HUES48 (cell line): Measurements from ENCODE around the gene DDX4.
A peak's percentile ranks its signal among the peaks of the same experiment; 100 is the strongest.
"Not testable (repeated sequence)": the region's sequence is repeated elsewhere in the genome, so short reads cannot be mapped to it uniquely, and the experiment has no call there.

Experiments
- H3K27ac ChIP-seq: one replicate; pipeline ENCODE4 v1.7.0; 2013; ENCODE audit warnings: low read depth, low read length, inconsistent platforms
- H3K27me3 ChIP-seq: 2 replicates; pipeline ENCODE4 v1.6.1; 2013; ENCODE audit warnings: mild to moderate bottlenecking, low read length; ENCODE audit not compliant: control insufficient read depth, insufficient read depth
- H3K36me3 ChIP-seq: 2 replicates; pipeline ENCODE4 v1.6.1; 2013; ENCODE audit warnings: low read length; ENCODE audit not compliant: control insufficient read depth, insufficient read depth
- H3K4me1 ChIP-seq: 2 replicates; pipeline ENCODE4 v1.6.1; 2013; ENCODE audit warnings: mild to moderate bottlenecking, low read length; ENCODE audit not compliant: control insufficient read depth, insufficient read depth
- H3K4me3 ChIP-seq: 2 replicates; pipeline ENCODE4 v1.5.1; 2013; ENCODE audit warnings: mild to moderate bottlenecking, low read depth, low read length
- H3K9ac ChIP-seq: 2 replicates; pipeline ENCODE4 v1.6.1; 2013; ENCODE audit warnings: mild to moderate bottlenecking, low read depth, low read length, moderate library complexity
- H3K9me3 ChIP-seq: 2 replicates; pipeline ENCODE4 v1.6.1; 2013; ENCODE audit warnings: low read length; ENCODE audit not compliant: control insufficient read depth, insufficient read depth

The DDX4 gene

DNA sequence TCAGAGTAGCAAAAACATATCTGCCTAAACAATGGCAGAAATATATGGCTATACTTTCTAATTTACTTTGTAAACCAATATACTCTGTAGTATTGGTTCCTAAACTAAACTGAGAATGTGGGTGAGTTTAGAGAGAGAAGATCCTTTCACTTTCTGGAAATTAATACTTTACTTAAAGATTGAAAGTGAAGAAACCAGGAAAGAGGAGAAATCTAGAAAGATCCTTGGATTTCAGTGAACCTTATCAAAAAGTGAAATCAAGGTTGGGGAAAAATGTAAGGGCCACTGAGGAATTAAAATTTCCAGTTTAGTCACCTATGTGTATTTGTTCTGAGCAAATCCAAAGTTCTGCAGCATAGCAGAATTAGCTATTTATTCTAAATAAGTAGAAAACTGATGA is 31.6 kb upstream of the DDX4 start:
- Histone ChIP-seq H3K4me3 (no peak overlapping the region), H3K9ac (no peak overlapping the region), H3K9me3 (no peaks in the 10 kb centered on the region), H3K36me3 (peaks cover 43% of the 10 kb centered on the region), H3K4me1 (0 out of 2 replicates have a peak, but pooled peaks cover 1% of the 10 kb centered on the region), H3K27ac (no peak overlapping the region), H3K27me3 (no peaks in the 10 kb centered on the region)

DNA sequence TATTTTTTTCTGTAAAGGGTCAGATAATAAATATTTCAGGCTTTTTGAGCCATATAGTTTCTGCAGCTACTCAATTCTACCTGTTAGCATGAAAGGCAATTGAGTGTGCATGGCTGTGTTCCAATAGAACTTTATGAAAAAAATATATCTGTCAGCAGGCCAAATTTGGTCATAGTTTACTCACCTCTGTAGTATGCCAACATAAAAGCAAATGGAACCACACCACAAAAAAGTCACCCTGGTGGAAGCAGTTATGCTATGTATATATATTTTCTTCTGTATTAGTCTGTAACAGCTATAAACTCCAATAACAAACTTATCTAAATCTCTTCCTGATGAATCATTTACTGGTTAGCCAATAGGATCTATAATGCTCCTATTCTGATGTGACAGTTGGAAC is 29.1 kb upstream of the DDX4 start:
- H3K27ac ChIP-seq, result no peak overlapping the region
- peaks cover 8% of the 10 kb centered on the region; the same call in 1 of the 2 replicates for H3K4me1 ChIP-seq
- no peak overlapping the region for H3K4me3 ChIP-seq
- no peaks in the 10 kb centered on the region for H3K27me3 ChIP-seq
- peaks cover 25% of the 10 kb centered on the region for H3K36me3 ChIP-seq
- no peak overlapping the region for H3K9ac ChIP-seq
- no peaks in the 10 kb centered on the region for H3K9me3 ChIP-seq

DNA sequence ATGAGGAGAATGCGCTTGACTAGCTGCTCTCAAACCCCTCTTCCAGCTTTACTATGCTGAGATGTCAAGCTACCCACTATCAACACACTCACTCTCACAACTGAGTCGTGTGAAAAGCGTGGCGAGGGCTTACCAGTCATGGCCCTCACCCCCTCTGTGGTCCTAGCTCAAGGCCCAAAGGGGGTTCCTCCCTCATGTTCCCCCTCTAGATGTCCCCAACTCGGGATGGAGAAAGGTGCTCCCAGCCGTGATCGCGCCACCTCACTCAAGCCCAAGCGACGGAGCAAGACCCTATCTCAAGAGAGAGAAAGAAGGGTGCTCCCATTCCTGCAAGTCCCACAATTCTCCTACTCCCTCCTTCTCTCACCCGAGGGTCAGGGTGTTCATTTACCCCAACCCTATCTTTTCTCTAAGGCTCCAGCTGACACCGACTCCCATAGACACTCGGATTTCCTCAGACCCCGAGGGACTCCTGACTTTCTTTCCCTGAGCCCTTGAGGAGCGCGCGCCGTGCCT is 26.3 kb upstream of the DDX4 start:
- no peak overlapping the region for H3K27ac ChIP-seq

DNA sequence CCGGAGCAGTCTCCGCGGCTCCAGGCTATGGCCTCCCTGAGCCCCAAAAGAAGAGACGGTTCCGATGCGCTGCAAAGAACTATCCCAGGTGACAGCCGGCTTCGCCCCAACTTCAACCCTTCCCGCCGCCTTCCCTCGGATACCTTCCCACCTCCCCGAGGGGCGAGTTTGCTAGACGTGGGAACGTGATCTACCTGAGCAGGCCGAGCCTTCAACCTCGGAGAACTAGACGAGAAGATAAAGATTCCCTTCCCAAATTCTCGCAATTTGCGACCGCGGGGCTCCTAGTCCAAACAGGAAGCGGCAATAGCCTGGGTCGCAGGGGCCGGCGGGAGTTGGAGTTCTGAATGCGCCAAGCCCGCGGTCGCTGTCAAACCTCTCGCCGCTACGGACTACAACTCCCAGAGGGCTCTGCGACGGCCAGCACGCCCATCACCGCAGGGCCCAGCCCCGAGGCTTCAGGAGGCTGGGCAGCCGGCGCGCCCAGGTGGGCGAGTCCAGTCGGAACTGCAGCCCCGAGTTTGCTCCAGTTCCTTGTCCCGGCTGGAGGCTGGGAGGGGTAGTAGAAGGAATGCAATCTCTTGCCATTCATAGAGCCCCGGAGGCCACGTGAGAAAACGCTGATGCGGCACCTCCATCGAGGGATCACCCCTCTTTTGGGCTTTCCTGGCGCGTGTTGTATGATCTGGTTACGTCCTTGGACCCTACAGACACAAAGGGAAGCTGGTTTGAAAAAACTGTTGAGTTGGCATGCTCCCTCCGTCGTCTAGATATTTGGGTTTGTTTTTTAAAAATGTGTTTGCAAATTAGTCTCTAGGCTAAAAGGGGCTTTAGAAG is 25.6 kb upstream of the DDX4 start, which contains the start of gene SLC38A9:
Gene SLC38A9 (minus strand): TSS at position 302 of the 837 bp plus-strand sequence. CDS start 14,366 bp downstream, outside the sequence.
- Histone ChIP-seq H3K4me3 (peak within 1 kb of the TSS; percentile 93), H3K27me3 (no peaks in the 10 kb centered on the region), H3K9ac (peak within 1 kb of the TSS; percentile 87), H3K27ac (peak within 1 kb of the TSS; percentile 67), H3K36me3 (peaks cover 18% of the 10 kb centered on the region), H3K4me1 (peaks cover 8% of the 10 kb centered on the region; the same call in 1 of the 2 replicates), H3K9me3 (no peaks in the 10 kb centered on the region)

More for the DNA sequence above, 26.3 kb upstream of the DDX4 start:
- no peaks in the 10 kb centered on the region for H3K27me3 ChIP-seq
- peak overlapping the region; percentile 93 for H3K4me3 ChIP-seq
- H3K36me3 ChIP-seq, result peaks cover 18% of the 10 kb centered on the region
- H3K4me1 ChIP-seq, result peaks cover 8% of the 10 kb centered on the region; the same call in 1 of the 2 replicates
- peak overlapping the region; percentile 70 for H3K9ac ChIP-seq
- H3K9me3 ChIP-seq, result no peaks in the 10 kb centered on the region

DNA sequence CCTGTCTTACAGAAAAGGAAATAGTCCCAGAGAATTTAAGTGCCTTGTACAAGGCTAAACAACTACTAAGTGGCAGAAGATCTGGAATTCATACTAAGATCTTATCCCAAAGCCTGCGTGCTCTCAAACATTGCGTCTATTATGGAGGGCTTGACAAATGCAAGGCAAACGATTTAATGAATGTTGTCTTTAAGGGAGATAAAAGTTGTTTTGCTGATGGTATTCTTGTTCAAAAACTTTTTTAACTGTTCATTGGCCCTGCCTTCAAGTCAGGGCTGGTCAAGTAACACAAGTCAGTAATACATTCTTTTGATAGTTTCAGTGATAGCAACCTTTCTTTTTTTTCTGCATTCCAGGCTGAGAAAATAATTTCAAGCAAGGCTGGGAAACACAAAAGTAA is 24.0 kb upstream of the DDX4 start:
- H3K27me3 ChIP-seq, result no peaks in the 10 kb centered on the region
- peaks cover 8% of the 10 kb centered on the region; the same call in 1 of the 2 replicates for H3K4me1 ChIP-seq
- H3K36me3 ChIP-seq, result peaks cover 4% of the 10 kb centered on the region; the same call in 1 of the 2 replicates
- H3K4me3 ChIP-seq, result no peak overlapping the region
- no peaks in the 10 kb centered on the region for H3K9me3 ChIP-seq
- no peak overlapping the region for H3K27ac ChIP-seq
- H3K9ac ChIP-seq, result no peak overlapping the region

DNA sequence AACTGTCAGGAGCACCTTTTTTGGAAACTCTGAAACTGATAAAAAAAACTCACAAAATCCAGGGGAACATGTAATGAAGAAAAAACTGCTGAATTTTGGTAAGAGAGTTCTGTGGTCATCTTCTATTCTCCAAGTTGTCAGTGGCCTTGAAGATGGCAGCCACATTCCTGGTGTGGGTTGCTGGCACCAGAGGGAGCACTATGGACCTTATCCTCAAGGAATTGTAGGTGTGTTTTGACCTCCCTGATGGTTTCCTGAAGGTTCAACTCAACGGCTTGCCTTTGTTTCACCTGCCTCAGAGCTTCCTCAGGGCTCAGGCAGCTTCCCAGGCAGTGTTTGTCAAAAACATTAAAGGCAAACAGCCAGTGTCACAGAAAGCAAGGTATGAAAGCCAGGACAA is 23.5 kb upstream of the DDX4 start:
- Histone ChIP-seq H3K4me1 (peaks cover 8% of the 10 kb centered on the region; the same call in 1 of the 2 replicates), H3K4me3 (no peak overlapping the region), H3K9ac (no peak overlapping the region), H3K9me3 (no peaks in the 10 kb centered on the region), H3K27me3 (no peaks in the 10 kb centered on the region), H3K36me3 (no peaks in the 10 kb centered on the region; the same call in 1 of the 2 replicates), H3K27ac (no peak overlapping the region)

DNA sequence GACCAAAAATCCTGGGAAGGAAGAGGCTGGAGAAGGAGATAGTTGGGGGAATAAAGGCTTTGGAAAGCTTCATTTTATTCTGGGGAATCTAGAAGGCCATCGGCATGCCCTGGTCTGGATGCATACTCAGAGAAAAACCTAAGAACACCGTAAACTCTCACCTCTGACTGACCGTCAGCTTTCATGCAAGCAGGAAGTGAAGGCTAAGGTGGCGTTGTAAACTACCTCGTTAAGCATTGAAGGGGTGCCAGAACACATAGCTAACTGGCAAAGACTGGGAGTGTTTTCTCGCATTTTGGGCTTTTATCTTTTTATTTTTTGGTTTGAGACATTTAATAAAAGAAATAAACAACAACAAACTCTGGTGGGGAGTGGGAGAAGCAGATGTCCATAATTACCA is 23.1 kb upstream of the DDX4 start:
- Histone ChIP-seq H3K27ac (no peak overlapping the region), H3K9ac (no peak overlapping the region), H3K36me3 (no peaks in the 10 kb centered on the region), H3K27me3 (no peaks in the 10 kb centered on the region), H3K4me3 (no peak overlapping the region), H3K4me1 (peaks cover 8% of the 10 kb centered on the region; the same call in 1 of the 2 replicates), H3K9me3 (no peaks in the 10 kb centered on the region)

DNA sequence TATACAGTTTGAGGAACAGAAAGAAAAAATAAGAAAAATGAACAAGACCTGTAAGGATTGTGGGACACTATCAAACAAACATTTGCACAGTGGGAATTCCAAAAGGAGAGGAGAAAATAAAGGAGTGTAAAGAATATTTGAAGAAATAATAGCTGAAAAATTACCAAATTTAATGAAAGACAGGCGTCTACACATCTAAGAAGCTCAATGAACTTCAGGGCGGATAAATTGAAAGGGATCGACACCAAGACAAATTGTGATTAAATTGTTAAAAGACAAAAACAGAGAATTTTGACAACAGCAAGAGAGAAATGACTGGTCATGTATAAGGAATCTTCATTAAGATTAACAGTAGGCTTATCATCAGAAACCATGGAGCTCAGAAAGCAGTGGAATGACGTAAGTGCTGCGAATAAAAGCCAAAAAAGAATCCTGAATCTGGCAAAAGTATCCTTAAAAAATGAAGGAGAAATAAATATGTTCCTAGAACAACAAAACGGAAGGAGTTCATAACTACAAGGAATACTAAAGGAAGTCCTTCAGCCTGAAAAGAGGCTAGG is 22.3 kb upstream of the DDX4 start:
- H3K27me3 ChIP-seq, result no peaks in the 10 kb centered on the region
- no peaks in the 10 kb centered on the region for H3K36me3 ChIP-seq
- peaks cover 8% of the 10 kb centered on the region; the same call in 1 of the 2 replicates for H3K4me1 ChIP-seq
- no peak overlapping the region for H3K9ac ChIP-seq
- no peaks in the 10 kb centered on the region for H3K9me3 ChIP-seq
- H3K27ac ChIP-seq, result no peak overlapping the region
- H3K4me3 ChIP-seq, result no peak overlapping the region

DNA sequence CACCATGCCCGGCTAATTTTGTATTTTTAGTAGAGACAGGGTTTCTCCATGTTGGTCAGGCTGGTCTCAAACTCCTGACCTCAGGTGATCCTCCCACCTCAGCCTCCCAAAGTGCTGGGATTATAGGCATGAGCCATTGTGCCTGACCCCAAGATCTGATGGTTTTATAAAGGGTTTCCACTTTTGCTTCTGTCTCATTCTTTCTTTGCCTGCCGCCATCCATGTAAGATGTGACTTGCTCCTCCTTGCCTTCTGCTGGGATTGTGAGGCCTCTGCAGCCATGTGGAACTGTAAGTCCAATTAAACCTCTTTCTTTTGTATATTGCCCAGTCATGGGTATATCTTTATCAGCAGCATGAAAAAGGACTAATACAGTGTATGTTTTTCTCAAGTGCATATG is 18.8 kb upstream of the DDX4 start:
- not testable (repeated sequence) for H3K27me3 ChIP-seq, H3K27ac ChIP-seq, H3K9me3 ChIP-seq, H3K9ac ChIP-seq, H3K4me1 ChIP-seq, H3K36me3 ChIP-seq, H3K4me3 ChIP-seq

DNA sequence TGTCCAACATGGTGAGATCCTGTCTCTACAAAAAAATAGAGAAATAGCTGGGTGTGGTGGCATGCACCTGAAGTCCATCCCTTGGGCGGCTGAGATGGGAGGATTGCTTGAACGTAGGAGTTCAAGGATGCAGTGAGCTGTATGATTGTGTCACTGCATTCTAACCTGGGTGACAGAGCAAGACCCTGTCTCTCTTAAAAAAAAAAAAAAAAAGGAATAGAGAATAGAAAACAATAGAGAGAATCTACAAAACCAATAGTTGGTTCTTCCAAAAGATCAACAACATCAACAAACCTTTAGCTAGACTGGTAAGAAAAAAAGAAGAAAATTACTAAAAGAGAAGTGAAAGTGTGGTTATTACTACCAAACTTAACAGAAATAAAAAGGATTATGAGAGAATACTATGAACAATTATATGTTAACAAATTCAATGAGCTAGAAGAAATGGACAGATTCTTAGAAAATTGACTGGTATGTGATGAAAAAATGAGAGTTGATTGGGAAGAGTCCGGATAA is 17.6 kb upstream of the DDX4 start:
- Histone ChIP-seq H3K36me3 (no peaks in the 10 kb centered on the region), H3K4me1 (no peaks in the 10 kb centered on the region), H3K4me3 (no peak overlapping the region), H3K27me3 (no peaks in the 10 kb centered on the region), H3K9ac (no peak overlapping the region), H3K27ac (no peak overlapping the region), H3K9me3 (no peaks in the 10 kb centered on the region)

DNA sequence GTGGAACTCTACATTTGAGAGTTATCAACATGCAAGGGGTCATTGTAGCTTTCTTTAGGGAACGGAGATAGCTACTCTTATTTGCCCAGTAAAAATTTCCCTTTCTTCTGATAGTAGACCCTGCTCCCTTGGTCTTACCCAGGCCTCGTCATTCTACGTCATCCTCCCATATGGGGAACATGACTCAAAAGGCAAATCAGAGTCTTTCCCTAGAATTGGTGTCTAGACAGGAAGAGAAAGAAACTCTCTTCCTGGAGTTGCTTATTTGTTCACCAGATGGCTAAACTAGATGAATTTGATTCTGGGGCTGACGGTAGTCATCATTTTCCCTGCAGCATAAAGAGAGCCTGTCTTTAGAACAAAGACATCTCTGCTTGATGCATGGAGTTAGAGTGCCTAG is 13.6 kb upstream of the DDX4 start:
- Histone ChIP-seq H3K4me1 (no peaks in the 10 kb centered on the region), H3K4me3 (no peak overlapping the region), H3K9me3 (no peaks in the 10 kb centered on the region), H3K27me3 (no peaks in the 10 kb centered on the region), H3K36me3 (no peaks in the 10 kb centered on the region), H3K9ac (no peak overlapping the region), H3K27ac (no peak overlapping the region)
